ENCODE results near the gene SSBP3.
"Not testable (repeated sequence)": the region's sequence is repeated elsewhere in the genome, so short reads cannot be mapped to it uniquely, and the experiment has no call there.

SSBP3 gene

GRCh38 chr1:54391450-54392209 lies 14.6 kb downstream of the SSBP3 start:
- no peak for DNase-seq

GRCh38 chr1:54390655-54391054 lies 15.5 kb downstream of the SSBP3 start:
- DNase-seq = no peak

GRCh38 chr1:54389608-54390007 lies 16.6 kb downstream of the SSBP3 start:
- not testable (repeated sequence) for DNase-seq

DNA sequence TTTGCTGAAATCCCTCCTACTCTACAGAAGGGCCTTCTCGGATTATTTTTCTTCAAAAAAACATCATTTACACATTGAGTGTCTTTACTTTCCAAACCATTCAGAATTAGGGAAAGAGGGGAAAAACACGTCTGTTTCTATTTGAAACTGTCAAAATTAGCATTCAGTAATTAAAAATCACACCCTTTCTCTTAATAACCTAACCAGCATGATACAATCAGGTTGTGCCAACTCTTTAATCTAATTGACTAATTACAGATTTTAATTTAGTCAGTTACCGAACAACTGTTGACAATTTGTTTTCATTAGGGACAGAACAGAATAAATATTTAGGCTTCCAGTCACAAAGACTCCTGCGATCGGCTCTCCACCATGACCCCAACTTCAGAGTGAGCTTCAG lies 18.8 kb downstream of the SSBP3 start:
- no peak for DNase-seq

- DNase-seq = no peak
These were observed 20.5 kb downstream of the SSBP3 start for GRCh38 chr1:54385727-54386022.

DNA sequence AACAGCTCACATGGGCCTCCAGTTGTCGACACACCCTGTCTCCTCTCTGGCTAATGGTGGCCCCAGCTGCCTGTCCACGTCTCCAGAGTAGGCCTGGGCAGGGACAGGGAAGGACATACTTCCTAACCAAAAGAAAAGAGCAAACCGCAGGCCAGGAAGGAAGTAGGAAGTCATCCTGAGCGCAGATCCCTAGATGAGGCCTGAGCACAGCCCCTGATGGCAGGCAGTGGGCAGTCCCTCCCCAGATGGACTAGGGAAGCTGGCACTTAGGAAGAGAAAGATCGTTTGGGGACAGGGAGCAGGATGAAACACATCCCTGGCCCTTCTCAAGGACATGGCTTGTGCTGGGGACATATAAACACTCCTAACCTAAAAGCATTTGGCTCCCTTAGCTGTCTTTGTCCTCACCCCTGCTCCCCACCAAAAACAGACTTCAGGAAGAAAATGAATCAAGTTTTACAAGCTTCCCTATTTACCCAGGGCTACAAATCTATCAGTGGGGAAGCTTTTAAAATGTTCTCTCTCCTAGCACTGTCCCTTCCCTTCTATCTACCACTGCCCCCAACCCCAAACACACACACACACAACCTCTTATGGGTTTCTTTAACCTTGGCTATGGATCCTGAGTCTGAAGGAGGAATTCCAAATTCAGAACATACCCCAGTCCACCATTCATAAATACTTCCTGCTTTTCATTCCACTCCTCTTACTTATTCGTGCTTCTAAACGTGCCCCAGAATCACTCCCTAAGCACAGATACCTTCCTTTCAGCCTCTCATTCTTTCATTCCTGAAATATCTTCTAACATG lies 21.1 kb downstream of the SSBP3 start:
- DNase-seq = no peak

DNA sequence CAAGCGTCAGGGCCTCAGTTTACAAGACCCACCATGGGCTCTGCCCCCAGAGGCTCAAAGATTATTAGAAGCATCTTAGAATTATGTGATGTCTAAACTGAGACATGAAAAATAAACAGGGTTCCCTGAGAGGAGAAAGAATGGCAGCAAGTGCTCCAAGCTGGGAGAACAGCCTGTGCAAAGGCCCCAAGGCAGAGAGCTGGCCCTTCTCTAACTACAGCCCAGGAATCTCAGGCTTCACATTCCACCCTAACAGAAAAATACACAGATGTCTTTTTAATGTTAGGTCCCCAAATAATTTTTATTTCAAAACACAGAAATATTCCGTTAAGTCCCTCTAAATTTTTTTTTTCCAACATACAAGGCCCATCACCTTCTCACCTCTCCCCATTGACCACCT lies 21.7 kb downstream of the SSBP3 start:
- no peak for DNase-seq

DNA sequence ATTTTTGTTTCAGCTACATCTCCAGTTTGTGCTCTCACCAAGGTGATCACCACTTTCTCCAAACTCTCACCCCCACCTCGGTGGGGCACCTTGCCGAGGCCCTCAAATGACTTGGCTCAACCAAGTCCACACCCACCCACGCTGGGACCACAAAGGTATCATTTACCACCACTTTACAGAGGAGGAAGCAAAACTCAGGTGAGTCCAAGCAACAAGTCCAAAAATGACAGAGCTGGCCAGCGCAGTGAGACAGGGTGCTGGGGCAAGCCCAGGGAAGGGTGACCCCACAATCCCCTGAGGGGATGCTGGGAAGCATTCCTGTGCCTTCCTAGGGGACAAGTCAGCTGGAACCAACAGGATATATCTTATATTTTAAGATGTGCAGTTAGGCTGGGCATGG lies 24.7 kb downstream of the SSBP3 start:
- no peak for DNase-seq

- DNase-seq = peak; percentile 32
These were observed 25.8 kb downstream of the SSBP3 start for GRCh38 chr1:54380290-54380882.

GRCh38 chr1:54379555-54380289 lies 26.5 kb downstream of the SSBP3 start:
- DNase-seq = no peak

DNA sequence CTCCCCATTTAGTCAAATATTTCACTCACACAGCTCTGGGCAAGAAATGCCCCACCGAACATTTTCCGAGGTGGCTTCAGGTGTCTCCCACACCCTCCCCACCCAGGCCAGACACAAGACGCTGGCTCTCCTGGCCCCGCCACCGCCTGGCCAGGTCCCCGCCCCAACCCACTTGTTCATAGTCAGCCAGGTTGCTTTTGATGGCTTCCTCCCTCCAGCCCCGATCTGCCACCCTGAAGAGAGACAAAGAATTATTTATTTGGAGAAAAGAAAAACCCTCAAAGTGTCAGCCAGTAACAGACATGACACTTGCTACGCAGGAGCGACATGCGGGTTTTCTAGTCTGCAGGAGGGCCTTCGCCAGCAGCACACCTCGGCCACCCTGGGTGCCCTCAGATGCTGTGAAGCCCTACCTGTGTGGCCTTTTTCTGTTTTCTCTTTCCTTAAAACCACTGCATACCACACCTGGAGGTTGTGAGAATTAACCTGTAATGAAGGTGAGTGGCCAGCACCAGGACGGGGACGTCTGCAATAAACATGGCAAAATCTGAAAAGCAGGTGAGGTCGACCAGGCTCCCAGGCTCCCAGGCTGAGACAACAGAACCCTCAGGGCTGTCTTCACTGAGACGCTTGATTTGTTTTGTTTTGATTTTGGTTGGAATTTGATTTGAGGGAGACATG lies 27.2 kb downstream of the SSBP3 start:
- no peak for DNase-seq

- no peak for DNase-seq
These were observed 27.9 kb downstream of the SSBP3 start for GRCh38 chr1:54378157-54378873.

- DNase-seq = no peak
These were observed 29.0 kb downstream of the SSBP3 start for GRCh38 chr1:54377040-54377691.

- DNase-seq = no peak
These were observed 29.7 kb downstream of the SSBP3 start for GRCh38 chr1:54376430-54377039.

GRCh38 chr1:54375712-54376429 lies 30.3 kb downstream of the SSBP3 start:
- DNase-seq = no peak

GRCh38 chr1:54375298-54375697 lies 30.9 kb downstream of the SSBP3 start:
- no peak for DNase-seq

DNA sequence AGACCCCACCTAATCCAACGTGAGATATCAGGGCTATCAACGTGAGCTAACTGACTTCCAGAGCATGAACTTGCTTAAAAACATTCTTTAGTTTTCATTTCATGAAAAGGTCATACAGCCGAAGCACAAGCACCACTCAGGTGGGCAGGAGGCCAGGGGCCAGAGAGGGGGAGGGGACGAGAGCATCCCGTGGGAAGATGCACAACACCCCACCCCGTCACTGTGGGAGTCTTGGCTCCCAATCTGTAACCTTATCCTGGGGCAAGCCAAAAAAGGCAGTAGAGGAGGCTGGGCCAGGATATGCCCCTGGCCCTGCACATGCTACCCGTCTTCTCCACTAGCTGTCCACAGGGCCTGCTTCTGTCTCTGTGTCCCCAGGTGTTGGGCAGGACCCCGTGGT lies 31.4 kb downstream of the SSBP3 start:
- DNase-seq = no peak

DNA sequence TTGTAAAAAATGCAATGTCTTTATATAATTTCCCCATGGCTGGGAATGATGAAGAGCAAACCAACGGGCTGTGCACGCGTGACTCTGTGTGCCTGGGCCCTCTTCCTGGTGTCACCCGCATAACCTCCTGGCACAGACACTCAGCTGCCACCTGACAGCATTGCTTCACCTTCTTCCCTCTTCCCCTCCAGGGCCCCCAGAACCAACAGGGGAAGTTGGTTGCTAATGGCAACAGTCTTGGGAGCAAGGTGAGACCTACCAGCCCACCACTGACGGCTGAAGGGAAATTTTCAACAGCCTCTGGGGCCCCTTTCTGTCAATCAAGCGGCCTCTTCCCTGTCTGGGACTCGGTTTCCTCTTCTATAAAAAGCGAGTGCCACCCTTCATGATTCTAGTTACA lies 33.2 kb downstream of the SSBP3 start:
- no peak for DNase-seq

DNA sequence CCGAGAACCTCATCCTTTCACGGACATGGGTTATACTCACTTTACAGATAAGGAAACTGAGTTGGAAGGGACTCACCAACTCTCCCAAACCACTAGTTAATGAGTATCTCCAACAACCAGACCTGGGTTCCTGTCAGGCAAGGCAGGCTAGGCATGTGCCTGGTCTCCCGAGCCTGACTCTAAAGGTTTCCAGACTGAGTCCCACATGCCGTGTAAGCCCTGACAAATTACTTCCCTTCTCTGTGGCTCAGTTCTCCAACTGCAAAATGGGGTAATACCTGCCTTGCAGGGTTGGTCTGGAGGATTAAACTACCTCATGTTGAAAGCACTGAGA lies 34.3 kb downstream of the SSBP3 start:
- DNase-seq = no peak
